ENCODE measurements around the gene CKAP5.

Gene CKAP5

GRCh38 chr11:46845740-46846509 lies at the start of gene CKAP5:
Gene CKAP5 (minus strand): TSS chr11:46846280. CDS start chr11:46821231, 25,049 bp downstream.
- in situ Hi-C loops (cut with HindIII; ENCODE audit: low sequenced_read_pairs), result no loop called here

GRCh38 chr11:46895821-46896220 lies 49.7 kb upstream of the CKAP5 start:
- in situ Hi-C loops (cut with HindIII; ENCODE audit: low sequenced_read_pairs), result no loop called here

GRCh38 chr11:46894961-46895360 lies 48.9 kb upstream of the CKAP5 start:
- in situ Hi-C loops (cut with HindIII; ENCODE audit: low sequenced_read_pairs), result no loop called here

GRCh38 chr11:46894506-46894905 lies 48.4 kb upstream of the CKAP5 start:
- in situ Hi-C loops (cut with HindIII; ENCODE audit: low sequenced_read_pairs), result no loop called here

- in situ Hi-C loops (cut with HindIII; ENCODE audit: low sequenced_read_pairs), result no loop called here
Measured at GRCh38 chr11:46892838-46893237, 46.8 kb upstream of the CKAP5 start.

GRCh38 chr11:46892109-46892508 lies 46.0 kb upstream of the CKAP5 start:
- in situ Hi-C loops (cut with HindIII; ENCODE audit: low sequenced_read_pairs), result no loop called here

GRCh38 chr11:46890665-46891064 lies 44.6 kb upstream of the CKAP5 start:
- in situ Hi-C loops (cut with HindIII; ENCODE audit: low sequenced_read_pairs), result no loop called here

- in situ Hi-C loops (cut with HindIII; ENCODE audit: low sequenced_read_pairs), result no loop called here
Measured at GRCh38 chr11:46889689-46890475, 43.8 kb upstream of the CKAP5 start.

GRCh38 chr11:46889251-46889650 lies 43.2 kb upstream of the CKAP5 start:
- in situ Hi-C loops (cut with HindIII; ENCODE audit: low sequenced_read_pairs), result no loop called here

- in situ Hi-C loops (cut with HindIII; ENCODE audit: low sequenced_read_pairs), result no loop called here
Measured at GRCh38 chr11:46888636-46889035, 42.6 kb upstream of the CKAP5 start.

GRCh38 chr11:46886211-46886610 lies 40.1 kb upstream of the CKAP5 start:
- in situ Hi-C loops (cut with HindIII; ENCODE audit: low sequenced_read_pairs), result no loop called here

- in situ Hi-C loops (cut with HindIII; ENCODE audit: low sequenced_read_pairs), result no loop called here
Measured at GRCh38 chr11:46879056-46879585, 33.0 kb upstream of the CKAP5 start.

- in situ Hi-C loops (cut with HindIII; ENCODE audit: low sequenced_read_pairs), result no loop called here
Measured at GRCh38 chr11:46877580-46877979, 31.5 kb upstream of the CKAP5 start.

- in situ Hi-C loops (cut with HindIII; ENCODE audit: low sequenced_read_pairs), result no loop called here
Measured at GRCh38 chr11:46876471-46876870, 30.4 kb upstream of the CKAP5 start.

GRCh38 chr11:46874586-46874985 lies 28.5 kb upstream of the CKAP5 start:
- in situ Hi-C loops (cut with HindIII; ENCODE audit: low sequenced_read_pairs), result no loop called here

- in situ Hi-C loops (cut with HindIII; ENCODE audit: low sequenced_read_pairs), result no loop called here
Measured at GRCh38 chr11:46868912-46869311, 22.8 kb upstream of the CKAP5 start.

- in situ Hi-C loops (cut with HindIII; ENCODE audit: low sequenced_read_pairs), result no loop called here
Measured at GRCh38 chr11:46865340-46865739, 19.3 kb upstream of the CKAP5 start.

- in situ Hi-C loops (cut with HindIII; ENCODE audit: low sequenced_read_pairs), result no loop called here
Measured at GRCh38 chr11:46860218-46860617, 14.1 kb upstream of the CKAP5 start.

- in situ Hi-C loops (cut with HindIII; ENCODE audit: low sequenced_read_pairs), result no loop called here
Measured at GRCh38 chr11:46858920-46859546, 13.0 kb upstream of the CKAP5 start.

GRCh38 chr11:46857666-46858065 lies 11.6 kb upstream of the CKAP5 start:
- in situ Hi-C loops (cut with HindIII; ENCODE audit: low sequenced_read_pairs), result no loop called here

- in situ Hi-C loops (cut with HindIII; ENCODE audit: low sequenced_read_pairs), result no loop called here
Measured at GRCh38 chr11:46856605-46857343, 10.7 kb upstream of the CKAP5 start.
